NCI-H146 (cell line): ENCODE results near the gene CPNE1.
"Not testable (repeated sequence)": the region's sequence is repeated elsewhere in the genome, so short reads cannot be mapped to it uniquely, and the experiment has no call there.

Experiments used
- DNase-seq: peaks from one replicate; lab custom pipeline; 2025; lab: John Stamatoyannopoulos, UW

CPNE1 gene

GRCh38 chr20:35664466-35665206 is at the start of gene CPNE1, which contains the start of gene RBM12:
TSS of gene CPNE1 (minus strand) at chr20:35664900. CDS start at chr20:35632923, 31,977 bp downstream.
TSS of gene RBM12 (minus strand) at chr20:35664900. CDS start at chr20:35655322, 9,578 bp downstream.
- peak; percentile 97 for DNase-seq

- DNase-seq, result no peak
These were observed 49.4 kb upstream of the CPNE1 start for GRCh38 chr20:35714127-35714526.

GRCh38 chr20:35713120-35713519 is 48.4 kb upstream of the CPNE1 start:
- not testable (repeated sequence) for DNase-seq

- no peak for DNase-seq
These were observed 47.0 kb upstream of the CPNE1 start for GRCh38 chr20:35711588-35712209.

GRCh38 chr20:35710884-35711587 is 46.3 kb upstream of the CPNE1 start:
- no peak for DNase-seq

GRCh38 chr20:35710039-35710438 is 45.3 kb upstream of the CPNE1 start:
- DNase-seq, result no peak

- no peak for DNase-seq
These were observed 44.6 kb upstream of the CPNE1 start for GRCh38 chr20:35709259-35709658.

- DNase-seq, result no peak
These were observed 43.8 kb upstream of the CPNE1 start for GRCh38 chr20:35708502-35708901.

- DNase-seq, result not testable (repeated sequence)
These were observed 42.2 kb upstream of the CPNE1 start for GRCh38 chr20:35706591-35707529.

- DNase-seq, result not testable (repeated sequence)
These were observed 41.2 kb upstream of the CPNE1 start for GRCh38 chr20:35705894-35706293.

GRCh38 chr20:35704514-35705261 is 40.0 kb upstream of the CPNE1 start:
- no peak for DNase-seq

GRCh38 chr20:35702824-35703695 is 38.4 kb upstream of the CPNE1 start:
- DNase-seq, result no peak

- DNase-seq, result no peak
These were observed 37.5 kb upstream of the CPNE1 start for GRCh38 chr20:35702051-35702823.

- DNase-seq, result no peak
These were observed 36.0 kb upstream of the CPNE1 start for GRCh38 chr20:35700625-35701148.

GRCh38 chr20:35699957-35700624 is 35.4 kb upstream of the CPNE1 start:
- DNase-seq, result no peak

GRCh38 chr20:35699127-35699956 is 34.6 kb upstream of the CPNE1 start, which contains the start of the genes NFS1 and ROMO1:
TSS of gene NFS1 (minus strand) at chr20:35699352. CDS start at chr20:35699288, 64 bp downstream.
TSS of gene ROMO1 (plus strand) at chr20:35699405. CDS start at chr20:35699633, 228 bp downstream.
- DNase-seq, result peak; percentile 87
